GM21515 (cell line): ENCODE results near the gene SERGEF.

Source experiments
- ATAC-seq: cut with Tn5 transposase; IDR thresholded peaks from one replicate; pipeline ENCODE4 v1.9.1; 2021; ENCODE audit not compliant: unreplicated experiment

SERGEF gene

GRCh38 chr11:17774232-17775034 lies 238.4 kb downstream of the SERGEF start:
- ATAC-seq = no peak

GRCh38 chr11:17773674-17774073 lies 239.2 kb downstream of the SERGEF start:
- no peak for ATAC-seq

GRCh38 chr11:17772704-17773600 lies 239.9 kb downstream of the SERGEF start:
- ATAC-seq = no peak

- no peak for ATAC-seq
Observed at GRCh38 chr11:17771841-17772401, 240.9 kb downstream of the SERGEF start.

- no peak for ATAC-seq
Observed at GRCh38 chr11:17771415-17771814, 241.4 kb downstream of the SERGEF start.

- ATAC-seq = no peak
Observed at GRCh38 chr11:17770917-17771316, 241.9 kb downstream of the SERGEF start.

GRCh38 chr11:17770048-17770652 lies 242.7 kb downstream of the SERGEF start:
- no peak for ATAC-seq

- ATAC-seq = no peak
Observed at GRCh38 chr11:17769218-17769617, 243.6 kb downstream of the SERGEF start.

DNA sequence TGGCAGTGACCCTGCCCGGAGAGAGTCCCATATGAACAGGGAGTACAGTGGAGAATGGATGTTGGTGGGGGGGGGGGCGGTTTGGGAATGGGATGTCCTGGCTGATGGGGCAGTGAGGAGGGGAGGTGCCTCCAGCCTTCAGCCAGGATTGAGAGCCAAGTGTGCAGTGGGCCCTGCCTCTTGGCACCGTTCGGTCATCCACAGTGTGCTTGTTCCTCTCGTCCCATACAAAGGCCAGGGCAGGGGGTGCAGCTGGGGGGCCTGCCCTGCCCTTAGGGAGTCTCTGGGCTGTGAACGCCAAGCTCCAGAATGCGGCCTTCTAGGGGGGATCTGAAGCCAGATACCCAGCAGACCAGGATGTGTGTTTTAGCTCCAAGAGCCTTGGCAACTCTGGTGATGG lies 244.3 kb downstream of the SERGEF start:
- ATAC-seq = no peak

DNA sequence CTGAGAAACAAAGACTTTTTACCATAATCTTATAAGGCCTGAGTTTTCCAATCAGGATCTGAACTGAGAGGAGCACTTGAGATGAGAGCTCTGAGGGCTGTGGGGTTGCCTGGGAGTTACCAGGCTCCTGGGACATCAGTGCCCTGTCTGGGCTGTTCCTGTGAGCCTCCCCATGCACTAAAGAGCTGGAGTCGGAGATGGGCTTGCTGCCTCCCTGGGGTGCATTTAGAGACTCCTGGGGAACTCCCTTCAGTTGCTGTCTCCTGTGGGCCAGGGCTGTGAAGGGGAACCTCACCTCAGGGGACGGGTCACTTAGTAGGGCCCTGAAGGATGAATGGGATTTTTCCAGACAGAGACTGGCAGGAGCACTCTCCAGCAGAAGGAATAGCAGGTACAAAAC lies 244.9 kb downstream of the SERGEF start:
- no peak for ATAC-seq

GRCh38 chr11:17767301-17767885 lies 245.5 kb downstream of the SERGEF start:
- ATAC-seq = no peak

DNA sequence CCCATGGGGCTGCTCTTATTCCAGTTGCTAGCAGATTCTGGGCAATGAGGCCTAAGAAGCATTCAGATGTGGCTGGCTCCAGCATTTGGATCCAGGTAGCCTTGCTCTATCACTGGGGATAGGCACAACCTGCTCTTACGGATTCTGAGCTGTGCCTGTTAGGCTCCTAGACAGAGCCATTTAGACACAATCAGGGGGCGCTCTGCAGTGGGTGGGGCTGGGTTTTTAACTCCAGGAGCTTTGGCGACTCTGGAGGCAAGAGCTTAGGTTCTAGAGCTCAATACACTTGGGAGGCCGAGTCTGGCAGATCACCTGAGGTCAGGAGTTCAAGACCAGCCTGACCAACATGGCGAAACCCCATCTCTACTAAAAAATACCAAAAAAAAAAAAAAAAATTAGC lies 246.3 kb downstream of the SERGEF start:
- no peak for ATAC-seq

DNA sequence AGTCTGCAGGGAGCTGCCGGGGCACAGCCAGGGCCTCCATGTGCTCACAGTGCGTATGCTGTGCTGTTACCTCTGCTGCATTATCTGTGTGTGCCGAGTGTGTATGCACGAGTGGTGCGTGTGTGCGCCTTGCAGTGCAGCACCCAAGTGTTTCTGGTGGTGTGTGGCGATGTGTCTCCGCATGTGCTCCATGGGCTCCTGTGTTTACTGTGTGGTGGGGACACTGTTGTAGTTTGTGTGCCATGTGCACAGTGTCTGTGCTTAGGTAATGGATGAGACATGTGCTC lies 246.8 kb downstream of the SERGEF start:
- ATAC-seq = no peak

GRCh38 chr11:17765356-17766072 lies 247.3 kb downstream of the SERGEF start:
- ATAC-seq = no peak

- no peak for ATAC-seq
Observed at GRCh38 chr11:17764446-17765218, 248.2 kb downstream of the SERGEF start.

DNA sequence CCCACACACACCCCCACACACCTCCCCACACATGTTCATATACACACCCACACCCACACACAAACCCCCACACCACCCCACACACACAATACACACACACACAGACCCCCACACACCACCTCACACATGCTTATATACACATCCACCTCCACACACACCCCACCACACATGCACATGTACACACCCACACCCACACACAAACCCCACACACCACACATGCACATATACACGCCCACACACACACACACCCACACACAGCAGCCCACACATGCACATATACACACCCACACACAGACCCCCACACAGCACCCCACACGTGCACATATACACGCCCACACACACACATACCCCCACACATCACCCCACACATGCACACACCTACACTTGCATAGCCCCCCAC lies 249.1 kb downstream of the SERGEF start:
- no peak for ATAC-seq

DNA sequence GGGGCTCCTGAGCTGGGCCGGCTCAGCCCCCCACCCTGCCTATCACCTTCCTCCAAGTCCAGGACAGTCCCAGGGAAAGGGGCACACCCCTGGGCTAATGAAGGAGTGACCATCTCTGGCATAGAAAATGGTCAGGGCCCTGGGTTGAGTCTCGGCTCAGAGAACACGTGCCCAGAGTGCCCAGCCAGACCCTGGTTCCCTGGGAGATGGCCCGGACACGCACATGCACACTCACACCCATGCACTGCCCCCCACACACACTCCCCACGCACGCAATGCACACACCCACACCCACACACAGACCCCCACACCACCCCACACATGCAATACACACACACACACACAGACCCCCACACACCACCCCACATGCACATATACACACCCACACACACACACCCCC lies 249.6 kb downstream of the SERGEF start:
- no peak for ATAC-seq

GRCh38 chr11:17762309-17762974 lies 250.4 kb downstream of the SERGEF start:
- no peak for ATAC-seq
